Activated naive CD4-positive, alpha-beta T cell treated with anti-CD3 and anti-CD28 coated beads for 36 hours (primary cell): ENCODE measurements around the gene ZC3H7B. TPM values are rescaled to one million over a fixed set of nuclear protein-coding genes. Genes with fewer than 3 reads are reported as not detected.

Source experiments
- CTCF ChIA-PET: fragments of 350-600 bp; sonication (Branson Sonifier 250); formaldehyde crosslinking; loops from one replicate; lab custom pipeline; 2021; ENCODE audit warnings: antibody characterized with exemption; lab: Charles Lee
- DNase-seq: peaks from one replicate; pipeline ENCODE4 v3.0.0-alpha.2; 2020
- H3K27ac Mint-ChIP-seq: one replicate; pipeline ENCODE4 v1.8.0; 2021; ENCODE audit warnings: mild to moderate bottlenecking, mixed read lengths
- H3K27me3 Mint-ChIP-seq: one replicate; pipeline ENCODE4 v1.8.0; 2021; ENCODE audit warnings: low read depth, mixed read lengths
- H3K36me3 Mint-ChIP-seq: one replicate; pipeline ENCODE4 v1.8.0; 2021; ENCODE audit warnings: low read depth, mixed read lengths
- H3K4me1 Mint-ChIP-seq: one replicate; pipeline ENCODE4 v1.8.0; 2021; ENCODE audit warnings: low read depth, mixed read lengths
- H3K4me3 Mint-ChIP-seq: one replicate; pipeline ENCODE4 v1.8.0; 2021; ENCODE audit warnings: mild to moderate bottlenecking, moderate library complexity, mixed read lengths
- H3K9me3 Mint-ChIP-seq: one replicate; pipeline ENCODE4 v1.8.0; 2021; ENCODE audit warnings: mixed read lengths
- intact Hi-C: fragments of 100-400 bp; cut with micrococcal nuclease; formaldehyde crosslinking; loops from one replicate; pipeline ENCODE4 v1.15.1; 2023
- total RNA-seq, 2 experiments: library from RNA; stranded (reverse); gene quantifications; one replicate each; pipeline ENCODE4 v1.2.3, GENCODE V29; 2021

ZC3H7B gene
- total RNA-seq, 2 experiments from 2014 or later: 30.0 to 30.3 TPM

GRCh38 chr22:41310336-41310735 is 9.0 kb downstream of the ZC3H7B start:
- Mint-ChIP-seq H3K27ac (no peak overlapping the region), H3K27me3 (no peaks in the 10 kb centered on the region), H3K36me3 (peaks cover 8% of the 10 kb centered on the region), H3K4me3 (no peak overlapping the region), H3K9me3 (no peaks in the 10 kb centered on the region), H3K4me1 (peaks cover 26% of the 10 kb centered on the region)
- DNase-seq: no peak
- intact Hi-C loops: no loop called here
- CTCF ChIA-PET: interaction anchor here (0.6 to 1.0 kb wide), 2 partner anchors 93 to 115 kb away, joined by 3 read pairs; no protein-coding TSS in a partner anchor

- CTCF ChIA-PET: interaction anchor here (0.7 to 1.0 kb wide), 3 partner anchors 92 to 389 kb away, joined by 3 read pairs; no protein-coding TSS in a partner anchor
- no peaks in the 10 kb centered on the region for H3K27me3 Mint-ChIP-seq
- peaks cover 18% of the 10 kb centered on the region for H3K4me1 Mint-ChIP-seq
- H3K4me3 Mint-ChIP-seq: no peak overlapping the region
- H3K9me3 Mint-ChIP-seq: no peaks in the 10 kb centered on the region
- DNase-seq: peak; percentile 18
- peaks cover 5% of the 10 kb centered on the region for H3K36me3 Mint-ChIP-seq
- intact Hi-C loops: no loop called here
- H3K27ac Mint-ChIP-seq: no peak overlapping the region
Measured at GRCh38 chr22:41311487-41311886, 10.2 kb downstream of the ZC3H7B start.

GRCh38 chr22:41314821-41315220 is 13.5 kb downstream of the ZC3H7B start:
- no peak overlapping the region for H3K4me3 Mint-ChIP-seq
- no peaks in the 10 kb centered on the region for H3K9me3 Mint-ChIP-seq
- intact Hi-C loops: no loop called here
- no peaks in the 10 kb centered on the region for H3K27me3 Mint-ChIP-seq
- CTCF ChIA-PET: no interaction called here
- H3K36me3 Mint-ChIP-seq: peaks cover 4% of the 10 kb centered on the region
- no peak overlapping the region for H3K27ac Mint-ChIP-seq
- DNase-seq: no peak
- peaks cover 13% of the 10 kb centered on the region for H3K4me1 Mint-ChIP-seq

- Mint-ChIP-seq H3K36me3 (peaks cover 7% of the 10 kb centered on the region), H3K4me3 (no peak overlapping the region), H3K27me3 (no peaks in the 10 kb centered on the region), H3K27ac (no peak overlapping the region), H3K4me1 (peaks cover 13% of the 10 kb centered on the region), H3K9me3 (no peaks in the 10 kb centered on the region)
- no peak for DNase-seq
- CTCF ChIA-PET: interaction anchor here (0.9 kb wide), 1 partner anchor 51 kb away, joined by 4 read pairs; no protein-coding TSS in a partner anchor
- intact Hi-C loops: no loop called here
Measured at GRCh38 chr22:41315586-41315985, 14.3 kb downstream of the ZC3H7B start.

GRCh38 chr22:41320416-41321240 is 19.3 kb downstream of the ZC3H7B start:
- intact Hi-C loops: no loop called here
- H3K27ac Mint-ChIP-seq: no peak overlapping the region
- peaks cover 15% of the 10 kb centered on the region for H3K36me3 Mint-ChIP-seq
- H3K9me3 Mint-ChIP-seq: no peaks in the 10 kb centered on the region
- H3K27me3 Mint-ChIP-seq: no peaks in the 10 kb centered on the region
- H3K4me3 Mint-ChIP-seq: no peak overlapping the region
- peaks cover 5% of the 10 kb centered on the region for H3K4me1 Mint-ChIP-seq
- DNase-seq: no peak
- CTCF ChIA-PET: no interaction called here

GRCh38 chr22:41324821-41325528 is 23.6 kb downstream of the ZC3H7B start:
- Mint-ChIP-seq H3K9me3 (no peaks in the 10 kb centered on the region), H3K4me3 (no peak overlapping the region), H3K27me3 (no peaks in the 10 kb centered on the region), H3K36me3 (peaks cover 22% of the 10 kb centered on the region), H3K4me1 (no peaks in the 10 kb centered on the region), H3K27ac (no peak overlapping the region)
- CTCF ChIA-PET: no interaction called here
- no peak for DNase-seq
- intact Hi-C loops: no loop called here

- intact Hi-C loops: no loop called here
- H3K36me3 Mint-ChIP-seq: peaks cover 24% of the 10 kb centered on the region
- no peak overlapping the region for H3K27ac Mint-ChIP-seq
- no peaks in the 10 kb centered on the region for H3K4me1 Mint-ChIP-seq
- H3K4me3 Mint-ChIP-seq: no peak overlapping the region
- DNase-seq: no peak
- H3K27me3 Mint-ChIP-seq: no peaks in the 10 kb centered on the region
- CTCF ChIA-PET: no interaction called here
- no peaks in the 10 kb centered on the region for H3K9me3 Mint-ChIP-seq
Measured at GRCh38 chr22:41327124-41327523, 25.8 kb downstream of the ZC3H7B start.

DNA sequence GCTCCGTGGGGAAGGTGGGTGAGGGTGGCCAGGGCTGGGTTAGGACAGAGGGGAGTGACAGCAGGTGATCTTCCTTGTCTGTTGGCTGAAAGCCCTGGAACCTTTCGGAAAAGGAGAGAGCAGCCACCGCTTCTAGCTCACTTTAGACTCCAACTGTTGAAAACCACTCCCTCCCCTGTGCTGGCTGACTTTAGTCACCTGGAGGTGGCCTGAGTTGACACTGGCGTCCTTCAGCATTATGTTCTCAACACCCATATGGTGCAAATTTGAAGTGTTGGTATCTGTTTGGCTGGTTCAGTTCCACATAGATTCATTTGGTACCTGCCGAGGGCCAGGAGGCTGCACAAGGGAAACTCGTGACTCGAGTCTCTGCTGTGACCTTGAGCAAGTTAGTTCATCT is 28.8 kb downstream of the ZC3H7B start:
- no peaks in the 10 kb centered on the region for H3K9me3 Mint-ChIP-seq
- no peak for DNase-seq
- H3K27me3 Mint-ChIP-seq: no peaks in the 10 kb centered on the region
- H3K4me1 Mint-ChIP-seq: peaks cover 3% of the 10 kb centered on the region
- CTCF ChIA-PET: no interaction called here
- intact Hi-C loops: no loop called here
- no peak overlapping the region for H3K4me3 Mint-ChIP-seq
- H3K27ac Mint-ChIP-seq: no peak overlapping the region
- H3K36me3 Mint-ChIP-seq: peaks cover 23% of the 10 kb centered on the region

DNA sequence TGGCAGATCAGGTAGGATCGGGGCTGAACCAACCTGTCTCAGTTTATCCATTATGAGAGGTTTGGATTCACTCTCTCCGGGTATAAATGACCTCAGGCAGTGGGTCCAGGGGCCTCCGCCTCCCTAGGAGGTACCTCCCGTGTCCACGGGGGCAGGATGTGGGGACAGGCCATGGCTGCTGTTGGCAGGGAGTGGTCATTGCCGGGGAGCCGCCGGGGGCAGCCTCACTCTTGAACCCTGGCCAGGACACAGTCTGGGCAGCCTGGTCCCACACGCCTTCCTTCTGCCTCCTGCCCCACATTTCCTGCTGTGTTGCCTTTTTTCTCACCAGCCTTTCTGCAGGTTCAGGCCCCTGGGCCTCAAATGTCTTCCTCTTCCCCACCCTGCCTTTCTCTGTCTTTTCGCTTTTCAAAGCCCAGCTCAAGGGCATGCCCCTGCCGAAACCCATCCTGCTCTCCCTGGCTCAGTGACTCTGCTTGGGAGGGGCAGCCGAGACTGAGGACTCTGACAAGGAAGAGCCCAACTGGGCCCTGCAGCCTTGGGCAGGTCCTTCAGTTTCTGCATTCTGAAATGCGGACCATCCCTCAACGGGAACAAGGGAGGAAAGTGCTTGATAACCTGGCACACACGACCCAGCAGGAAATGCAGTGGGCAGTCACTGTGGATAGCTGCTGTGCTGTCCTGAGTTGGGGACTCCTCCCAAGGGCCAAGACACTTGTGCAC is 31.1 kb downstream of the ZC3H7B start:
- Mint-ChIP-seq H3K4me3 (no peak overlapping the region), H3K36me3 (peaks cover 17% of the 10 kb centered on the region), H3K4me1 (peaks cover 11% of the 10 kb centered on the region), H3K27ac (no peak overlapping the region), H3K27me3 (no peaks in the 10 kb centered on the region), H3K9me3 (no peaks in the 10 kb centered on the region)
- DNase-seq: no peak
- intact Hi-C loops: no loop called here
- CTCF ChIA-PET: no interaction called here

DNA sequence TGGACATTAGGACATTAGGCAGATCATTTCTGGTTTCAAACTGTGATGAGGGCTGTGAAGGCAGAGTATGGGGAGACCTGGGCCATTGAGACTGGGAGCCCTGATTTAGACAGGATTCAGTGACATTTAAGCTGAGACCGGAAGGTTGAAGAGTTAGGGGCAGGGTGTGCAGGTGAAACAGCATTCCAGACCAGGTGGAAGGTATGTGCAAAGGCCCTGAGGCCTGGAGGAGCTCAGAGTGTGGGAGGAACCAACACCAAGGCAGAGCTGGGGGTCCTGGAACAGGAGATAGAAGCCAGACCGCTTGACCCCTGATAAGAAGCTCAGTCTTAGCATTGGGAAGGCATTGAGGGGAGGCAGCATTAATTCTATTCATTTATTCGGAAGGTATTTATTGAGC is 32.5 kb downstream of the ZC3H7B start:
- Mint-ChIP-seq H3K36me3 (peaks cover 12% of the 10 kb centered on the region), H3K27me3 (no peaks in the 10 kb centered on the region), H3K4me1 (peaks cover 11% of the 10 kb centered on the region), H3K27ac (no peak overlapping the region), H3K9me3 (no peaks in the 10 kb centered on the region), H3K4me3 (no peak overlapping the region)
- intact Hi-C loops: no loop called here
- CTCF ChIA-PET: no interaction called here
- DNase-seq: no peak

GRCh38 chr22:41334215-41334614 is 32.9 kb downstream of the ZC3H7B start:
- intact Hi-C loops: no loop called here
- Mint-ChIP-seq H3K9me3 (no peaks in the 10 kb centered on the region), H3K4me3 (no peak overlapping the region), H3K36me3 (peaks cover 12% of the 10 kb centered on the region), H3K4me1 (peaks cover 11% of the 10 kb centered on the region), H3K27ac (no peak overlapping the region), H3K27me3 (no peaks in the 10 kb centered on the region)
- CTCF ChIA-PET: no interaction called here
- DNase-seq: no peak

- no peak overlapping the region for H3K4me3 Mint-ChIP-seq
- CTCF ChIA-PET: no interaction called here
- no peaks in the 10 kb centered on the region for H3K9me3 Mint-ChIP-seq
- intact Hi-C loops: no loop called here
- peaks cover 11% of the 10 kb centered on the region for H3K4me1 Mint-ChIP-seq
- peaks cover 9% of the 10 kb centered on the region for H3K36me3 Mint-ChIP-seq
- DNase-seq: no peak
- no peaks in the 10 kb centered on the region for H3K27me3 Mint-ChIP-seq
- no peak overlapping the region for H3K27ac Mint-ChIP-seq
Measured at GRCh38 chr22:41334951-41335635, 33.8 kb downstream of the ZC3H7B start.
